ENCODE measurements around the gene ADAT3. TPM values are rescaled to one million over a fixed set of nuclear protein-coding genes. Genes with fewer than 3 reads are reported as not detected.

The ADAT3 gene
- total RNA-seq, 1 donor from 2014 or later, result 5.7 TPM

DNA sequence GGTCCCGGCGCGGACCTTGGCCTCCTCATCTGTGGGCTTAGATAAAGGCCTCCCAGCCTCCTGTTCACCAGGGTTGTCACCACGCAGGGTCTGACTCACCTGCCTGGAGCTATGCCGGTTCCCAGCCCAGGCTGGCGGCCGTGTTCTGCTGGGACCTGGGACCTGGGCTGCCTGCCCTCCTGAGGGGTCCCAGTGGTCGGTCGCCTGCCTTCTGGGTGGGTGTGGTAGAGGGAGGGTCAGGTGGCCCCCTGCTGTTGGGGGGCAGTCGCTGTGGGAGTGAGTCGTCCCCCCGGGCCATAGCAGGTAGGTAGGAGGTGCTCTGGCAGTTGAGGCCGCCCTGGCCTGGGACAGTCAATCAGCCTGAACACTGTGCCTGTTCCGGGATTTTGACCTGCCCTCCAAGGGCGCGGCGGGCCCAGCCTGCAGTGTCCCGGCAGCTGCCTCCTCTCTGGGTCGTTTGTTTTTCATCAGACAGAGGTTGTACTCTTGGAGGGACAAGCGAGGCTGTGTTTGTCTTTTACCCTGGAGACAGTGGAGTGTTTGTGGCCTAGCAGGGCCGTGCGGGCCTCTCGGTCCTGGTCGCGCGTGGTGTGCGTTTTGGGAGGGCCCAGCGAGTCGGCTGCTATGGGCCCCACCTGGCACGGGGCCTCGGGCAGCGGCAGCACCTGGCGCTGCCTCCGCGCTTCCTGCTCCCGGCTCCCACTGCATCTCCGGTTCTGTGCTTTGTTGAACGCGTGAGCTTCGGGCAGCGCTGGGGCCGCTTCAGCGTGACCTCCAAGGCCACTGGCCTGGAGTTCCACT, 2.6 kb downstream of the ADAT3 start:
- H3K4me1 Mint-ChIP-seq (ENCODE audit: low read depth, unreplicated experiment), result peaks cover 7% of the 10 kb centered on the region
- Histone ChIP-seq H3K9ac (ENCODE audit: low read length) (no peak overlapping the region), H3K27ac (ENCODE audit: low read depth, low read length) (no peak overlapping the region), H3K27me3 (ENCODE audit: insufficient read depth, low read length) (no peaks in the 10 kb centered on the region), H3K36me3 (ENCODE audit: insufficient read depth, low read length) (no peaks in the 10 kb centered on the region), H3K9me3 (ENCODE audit: insufficient read depth, low read depth, low read length) (no peaks in the 10 kb centered on the region), H3K79me2 (ENCODE audit: insufficient read depth, low read length) (peaks cover 70% of the 10 kb centered on the region), H3K4me1 (ENCODE audit: insufficient read depth, low read length) (peaks cover 10% of the 10 kb centered on the region), H3K4me3 (ENCODE audit: insufficient read depth, low read depth, low read length) (no peak overlapping the region), H3K4me2 (ENCODE audit: low read length) (peak overlapping the region; percentile 7), H2AFZ (ENCODE audit: low read depth, low read length) (no peak overlapping the region), H4K20me1 (ENCODE audit: insufficient read depth, low read length) (peaks cover 42% of the 10 kb centered on the region)
- H3K4me3 Mint-ChIP-seq (ENCODE audit: unreplicated experiment), result no peak overlapping the region
- H3K27ac Mint-ChIP-seq (ENCODE audit: unreplicated experiment), result no peak overlapping the region
- no peaks in the 10 kb centered on the region for H3K9me3 Mint-ChIP-seq (ENCODE audit: unreplicated experiment)
- DNase-seq (ENCODE audit: low read depth) (no peak), FAIRE-seq (no peak)
- TF ChIP-seq EZH2 (IDR thresholded peaks at IDR 0.05; ENCODE audit: insufficient read depth, low read length), result no peak
- TF ChIP-seq, protein P1, sequence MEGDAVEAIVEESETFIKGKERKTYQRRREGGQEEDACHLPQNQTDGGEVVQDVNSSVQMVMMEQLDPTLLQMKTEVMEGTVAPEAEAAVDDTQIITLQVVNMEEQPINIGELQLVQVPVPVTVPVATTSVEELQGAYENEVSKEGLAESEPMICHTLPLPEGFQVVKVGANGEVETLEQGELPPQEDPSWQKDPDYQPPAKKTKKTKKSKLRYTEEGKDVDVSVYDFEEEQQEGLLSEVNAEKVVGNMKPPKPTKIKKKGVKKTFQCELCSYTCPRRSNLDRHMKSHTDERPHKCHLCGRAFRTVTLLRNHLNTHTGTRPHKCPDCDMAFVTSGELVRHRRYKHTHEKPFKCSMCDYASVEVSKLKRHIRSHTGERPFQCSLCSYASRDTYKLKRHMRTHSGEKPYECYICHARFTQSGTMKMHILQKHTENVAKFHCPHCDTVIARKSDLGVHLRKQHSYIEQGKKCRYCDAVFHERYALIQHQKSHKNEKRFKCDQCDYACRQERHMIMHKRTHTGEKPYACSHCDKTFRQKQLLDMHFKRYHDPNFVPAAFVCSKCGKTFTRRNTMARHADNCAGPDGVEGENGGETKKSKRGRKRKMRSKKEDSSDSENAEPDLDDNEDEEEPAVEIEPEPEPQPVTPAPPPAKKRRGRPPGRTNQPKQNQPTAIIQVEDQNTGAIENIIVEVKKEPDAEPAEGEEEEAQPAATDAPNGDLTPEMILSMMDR (IDR thresholded peaks at IDR 0.05; ENCODE audit: insufficient read depth, low read depth, low read length), result no peak
- no peaks in the 10 kb centered on the region for H3K36me3 Mint-ChIP-seq (ENCODE audit: low read depth, unreplicated experiment)
- H3K27me3 Mint-ChIP-seq (ENCODE audit: low read depth, unreplicated experiment), result no peaks in the 10 kb centered on the region

DNA sequence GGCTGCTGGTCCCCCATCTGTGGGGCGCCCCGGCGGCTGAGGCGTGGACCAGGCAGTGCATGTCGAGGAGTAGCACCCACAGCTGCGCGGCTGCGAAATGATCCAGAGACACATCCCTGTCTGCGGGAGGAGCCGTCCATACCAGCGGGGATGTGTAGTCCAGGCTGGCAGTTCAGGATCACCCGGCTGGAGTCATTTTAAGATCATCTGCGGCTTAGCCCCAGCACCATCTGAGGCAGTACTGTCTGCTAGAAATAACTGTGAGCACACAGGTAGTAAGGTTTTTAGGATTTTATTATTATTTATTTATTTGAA, 3.1 kb downstream of the ADAT3 start:
- Histone ChIP-seq H2AFZ (ENCODE audit: low read depth, low read length) (no peak overlapping the region), H3K36me3 (ENCODE audit: insufficient read depth, low read length) (no peaks in the 10 kb centered on the region), H3K4me2 (ENCODE audit: low read length) (no peak overlapping the region), H3K27ac (ENCODE audit: low read depth, low read length) (no peak overlapping the region), H3K4me3 (ENCODE audit: insufficient read depth, low read depth, low read length) (no peak overlapping the region), H3K79me2 (ENCODE audit: insufficient read depth, low read length) (peaks cover 76% of the 10 kb centered on the region), H3K4me1 (ENCODE audit: insufficient read depth, low read length) (peaks cover 10% of the 10 kb centered on the region), H4K20me1 (ENCODE audit: insufficient read depth, low read length) (peaks cover 44% of the 10 kb centered on the region), H3K27me3 (ENCODE audit: insufficient read depth, low read length) (no peaks in the 10 kb centered on the region), H3K9ac (ENCODE audit: low read length) (no peak overlapping the region), H3K9me3 (ENCODE audit: insufficient read depth, low read depth, low read length) (no peaks in the 10 kb centered on the region)
- no peak overlapping the region for H3K4me3 Mint-ChIP-seq (ENCODE audit: unreplicated experiment)
- no peak overlapping the region for H3K27ac Mint-ChIP-seq (ENCODE audit: unreplicated experiment)
- DNase-seq (ENCODE audit: low read depth) (no peak), FAIRE-seq (no peak)
- TF ChIP-seq, protein P1 (IDR thresholded peaks at IDR 0.05; ENCODE audit: insufficient read depth, low read depth, low read length), result no peak
- no peak for TF ChIP-seq EZH2 (IDR thresholded peaks at IDR 0.05; ENCODE audit: insufficient read depth, low read length)
- no peaks in the 10 kb centered on the region for H3K36me3 Mint-ChIP-seq (ENCODE audit: low read depth, unreplicated experiment)
- H3K27me3 Mint-ChIP-seq (ENCODE audit: low read depth, unreplicated experiment), result no peaks in the 10 kb centered on the region
- no peaks in the 10 kb centered on the region for H3K9me3 Mint-ChIP-seq (ENCODE audit: unreplicated experiment)
- peaks cover 7% of the 10 kb centered on the region for H3K4me1 Mint-ChIP-seq (ENCODE audit: low read depth, unreplicated experiment)

GRCh38 chr19:1909761-1910080, 4.5 kb downstream of the ADAT3 start:
- peaks cover 88% of the 10 kb centered on the region for H3K79me2 ChIP-seq (ENCODE audit: insufficient read depth, low read length)
- no peaks in the 10 kb centered on the region for H3K36me3 ChIP-seq (ENCODE audit: insufficient read depth, low read length)
- H3K9me3 ChIP-seq (ENCODE audit: insufficient read depth, low read depth, low read length), result no peaks in the 10 kb centered on the region
- H3K27ac ChIP-seq (ENCODE audit: low read depth, low read length), result no peak overlapping the region
- Mint-ChIP-seq H3K36me3 (ENCODE audit: low read depth, unreplicated experiment) (no peaks in the 10 kb centered on the region), H3K9me3 (ENCODE audit: unreplicated experiment) (no peaks in the 10 kb centered on the region), H3K4me3 (ENCODE audit: unreplicated experiment) (peak overlapping the region; percentile 14), H3K27ac (ENCODE audit: unreplicated experiment) (no peak overlapping the region), H3K4me1 (ENCODE audit: low read depth, unreplicated experiment) (peaks cover 7% of the 10 kb centered on the region), H3K27me3 (ENCODE audit: low read depth, unreplicated experiment) (no peaks in the 10 kb centered on the region)
- FAIRE-seq (no peak), DNase-seq (ENCODE audit: low read depth) (no peak)
- peaks cover 10% of the 10 kb centered on the region for H3K4me1 ChIP-seq (ENCODE audit: insufficient read depth, low read length)
- no peak overlapping the region for H2AFZ ChIP-seq (ENCODE audit: low read depth, low read length)
- peak overlapping the region; percentile 33 for H3K4me2 ChIP-seq (ENCODE audit: low read length)
- TF ChIP-seq, protein P1 (IDR thresholded peaks at IDR 0.05; ENCODE audit: insufficient read depth, low read depth, low read length), result no peak
- TF ChIP-seq EZH2 (IDR thresholded peaks at IDR 0.05; ENCODE audit: insufficient read depth, low read length), result no peak
- H3K27me3 ChIP-seq (ENCODE audit: insufficient read depth, low read length), result no peaks in the 10 kb centered on the region
- peaks cover 58% of the 10 kb centered on the region for H4K20me1 ChIP-seq (ENCODE audit: insufficient read depth, low read length)
- H3K4me3 ChIP-seq (ENCODE audit: insufficient read depth, low read depth, low read length), result no peak overlapping the region
- no peak overlapping the region for H3K9ac ChIP-seq (ENCODE audit: low read length)
